ENCODE data around the gene RAB1A. TPM values are rescaled to one million over a fixed set of nuclear protein-coding genes. Genes with fewer than 3 reads are reported as not detected.
"Not testable (repeated sequence)": the region's sequence is repeated elsewhere in the genome, so short reads cannot be mapped to it uniquely, and the experiment has no call there.

Gene RAB1A
- total and polyA plus RNA-seq, 2 of the 13 experiments (the other 11 are each of a cell fraction or from before 2014, with no cell fraction given) = 206 to 226 TPM

DNA sequence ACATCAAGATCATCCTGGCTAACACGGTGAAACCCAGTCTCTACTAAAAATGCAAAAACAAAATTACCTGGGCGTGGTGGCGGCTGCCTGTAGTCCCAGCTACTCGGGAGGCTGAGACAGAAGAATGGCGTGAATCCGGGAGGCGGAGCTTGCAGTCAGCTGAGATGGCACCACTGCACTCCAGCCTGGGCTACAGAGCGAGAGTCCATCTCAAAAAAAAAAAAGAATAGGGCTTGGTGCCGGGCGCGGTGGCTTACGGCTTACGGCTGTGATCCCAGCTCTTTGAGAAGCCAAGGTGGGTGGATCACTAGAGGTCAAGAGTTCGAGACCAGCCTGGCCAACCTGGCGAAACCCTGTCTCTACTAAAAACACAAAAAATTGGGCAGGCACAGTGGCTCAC, 3.0 kb upstream of the RAB1A start:
- FAIRE-seq; DNase-seq (ENCODE audit: low spot score); BruUV-seq (replicated peaks); in situ Hi-C loops (cut with HindIII; ENCODE audit: extremely low pct_ligation_motif_present, low pct_unique_long_range_greater_than_20kb); H3K9me3 ChIP-seq (ENCODE audit: low read length); H3K27me3 ChIP-seq (ENCODE audit: control insufficient read depth in 1 of 2, insufficient read depth in 2 of 2, low read length in 2 of 2); H3K36me3 ChIP-seq (replicated peaks in 1 of 2; ENCODE audit: control insufficient read depth in 1 of 2, insufficient read depth in 2 of 2, low read length in 2 of 2); CTCF ChIA-PET (ENCODE audit: low intra/inter-chr PET ratio, low total read pairs); H3K9ac ChIP-seq (ENCODE audit: insufficient read depth, low read depth, low read length); ATAC-seq; H3K4me3 ChIP-seq (replicated peaks in 1 of 3; ENCODE audit: insufficient read depth in 1 of 3, low read depth in 2 of 3, low read length in 3 of 3); H2AFZ ChIP-seq (ENCODE audit: low read length); H3K27ac ChIP-seq (ENCODE audit: extremely low read length, insufficient read depth, low read length): not testable (repeated sequence)
- peaks cover 15% of the 10 kb centered on the region for H4K20me1 ChIP-seq (ENCODE audit: insufficient read depth, low read length)
- peaks cover 68% of the 10 kb centered on the region for H3K4me1 ChIP-seq (ENCODE audit: insufficient read depth, low read length)
- intact Hi-C loops (cut with micrococcal nuclease; ENCODE audit: unreplicated experiment) = loop anchor here (5.0 kb wide), 4 partner anchors 36 to 94 kb away; partner anchors contain the start of genes ACTR2 and CEP68
- POLR2A ChIA-PET = interaction anchor here (1.2 to 2.0 kb wide), 2 partner anchors 77 to 94 kb away, joined by 3 to 5 read pairs; partner anchors contain the start of genes ACTR2 and CEP68
- TF ChIP-seq ZNF362 (CRISPR knock-in tag; IDR thresholded peaks at IDR 0.05; ENCODE audit: borderline replicate concordance) (0 out of 2 replicates have a peak, but pooled peaks have one; percentile 38), ZNF460 (CRISPR knock-in tag; IDR thresholded peaks at IDR 0.05; ENCODE audit: borderline replicate concordance) (peak; percentile 64; the same call in 1 of the 2 replicates), HOXA3 (CRISPR knock-in tag; IDR thresholded peaks at IDR 0.05) (0 out of 2 replicates have a peak, but pooled peaks have one; percentile 25)
- TF ChIP-seq, protein P1, sequence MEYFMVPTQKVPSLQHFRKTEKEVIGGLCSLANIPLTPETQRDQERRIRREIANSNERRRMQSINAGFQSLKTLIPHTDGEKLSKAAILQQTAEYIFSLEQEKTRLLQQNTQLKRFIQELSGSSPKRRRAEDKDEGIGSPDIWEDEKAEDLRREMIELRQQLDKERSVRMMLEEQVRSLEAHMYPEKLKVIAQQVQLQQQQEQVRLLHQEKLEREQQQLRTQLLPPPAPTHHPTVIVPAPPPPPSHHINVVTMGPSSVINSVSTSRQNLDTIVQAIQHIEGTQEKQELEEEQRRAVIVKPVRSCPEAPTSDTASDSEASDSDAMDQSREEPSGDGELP (IDR thresholded peaks at IDR 0.05; ENCODE audit: borderline replicate concordance, low read depth) = peak; percentile 58; the same call in 1 of the 2 replicates
- H3K79me2 ChIP-seq (ENCODE audit: insufficient read depth, low read length) = peaks cover 20% of the 10 kb centered on the region
- H3K4me2 ChIP-seq (ENCODE audit: low read depth, low read length) = peak overlapping the region; percentile 20; the same call in 1 of the 2 replicates
- WGBS (ENCODE audit: low lambda C conversion rate) = 52% methylated on average over 15 of the region's 15 CpGs
